H9 (cell line): ENCODE data around the gene SLC9A5. TPM values are rescaled to one million over a fixed set of nuclear protein-coding genes. Genes with fewer than 3 reads are reported as not detected.

ENCODE experiments used
- DNase-seq: peaks from one replicate; pipeline ENCODE4 v3.0.0-alpha.2; 2017
- H2AFZ ChIP-seq: one replicate; pipeline ENCODE4 v1.6.1; 2013; ENCODE audit warnings: mild to moderate bottlenecking, low read length, control low read depth, moderate library complexity
- H2AK5ac ChIP-seq: 2 replicates; pipeline ENCODE4 v1.6.1; 2013; ENCODE audit warnings: low read length, control low read depth, mixed read lengths; ENCODE audit not compliant: insufficient read length
- H2BK120ac ChIP-seq: one replicate; pipeline ENCODE4 v1.6.1; 2013; ENCODE audit warnings: low read depth, mild to moderate bottlenecking, low read length, control low read depth, inconsistent platforms; ENCODE audit not compliant: poor library complexity, severe bottlenecking
- H2BK12ac ChIP-seq: 2 replicates; pipeline ENCODE4 v1.6.1; 2013; ENCODE audit warnings: low read length, control low read depth, mixed read lengths, low read depth; ENCODE audit not compliant: insufficient read length
- H2BK15ac ChIP-seq: 2 replicates; pipeline ENCODE4 v1.6.1; 2013; ENCODE audit warnings: low read depth, low read length, control low read depth
- H2BK20ac ChIP-seq: one replicate; pipeline ENCODE4 v1.6.1; 2013; ENCODE audit warnings: low read depth, mild to moderate bottlenecking, low read length, control low read depth, inconsistent platforms; ENCODE audit not compliant: poor library complexity, severe bottlenecking
- H2BK5ac ChIP-seq: 2 replicates; pipeline ENCODE4 v1.6.1; 2013; ENCODE audit warnings: low read length, control low read depth, mixed read lengths; ENCODE audit not compliant: insufficient read length
- H3K14ac ChIP-seq: 2 replicates; pipeline ENCODE4 v1.6.1; 2013; ENCODE audit warnings: low read length, control low read depth; ENCODE audit not compliant: insufficient read depth
- H3K18ac ChIP-seq: 2 replicates; pipeline ENCODE4 v1.6.1; 2013; ENCODE audit warnings: low read depth, mild to moderate bottlenecking, mixed read lengths, low read length, control low read depth; ENCODE audit not compliant: insufficient read length
- H3K23ac ChIP-seq: 2 replicates; pipeline ENCODE4 v1.6.1; 2013; ENCODE audit warnings: low read length, control low read depth, mixed read lengths, low read depth; ENCODE audit not compliant: insufficient read length
- H3K23me2 ChIP-seq: 2 replicates; pipeline ENCODE4 v1.6.1; 2013; ENCODE audit warnings: low read depth, mild to moderate bottlenecking, mixed read lengths, low read length, control low read depth; ENCODE audit not compliant: insufficient read length, poor library complexity, severe bottlenecking
- H3K27ac ChIP-seq: 2 replicates; pipeline ENCODE4 v1.5.1; 2013; ENCODE audit warnings: low read length, control low read depth, mixed read lengths, low read depth; ENCODE audit not compliant: insufficient read length
- H3K27me3 ChIP-seq: 2 replicates; pipeline ENCODE4 v1.6.1; 2013; ENCODE audit warnings: low read length, control low read depth, inconsistent platforms; ENCODE audit not compliant: insufficient read depth
- H3K4ac ChIP-seq: 2 replicates; pipeline ENCODE4 v1.6.1; 2013; ENCODE audit warnings: low read depth, mild to moderate bottlenecking, control low read depth, inconsistent platforms, low read length, moderate library complexity
- H3K4me1 ChIP-seq: 2 replicates; pipeline ENCODE4 v1.6.1; 2013; ENCODE audit warnings: low read length, control low read depth, inconsistent platforms; ENCODE audit not compliant: insufficient read depth
- H3K4me2 ChIP-seq: 2 replicates; pipeline ENCODE4 v1.6.1; 2013; ENCODE audit warnings: low read length, control low read depth, mixed read lengths; ENCODE audit not compliant: insufficient read length, insufficient read depth
- H3K56ac ChIP-seq: 2 replicates; pipeline ENCODE4 v1.6.1; 2013; ENCODE audit warnings: low read depth, mild to moderate bottlenecking, mixed read lengths, low read length, control low read depth; ENCODE audit not compliant: insufficient read length
- H3K79me1 ChIP-seq: 2 replicates; pipeline ENCODE4 v1.6.1; 2013; ENCODE audit warnings: low read depth, mild to moderate bottlenecking, moderate library complexity, low read length, control low read depth, inconsistent platforms; ENCODE audit not compliant: insufficient read depth, poor library complexity, severe bottlenecking
- H3K79me2 ChIP-seq: 2 replicates; pipeline ENCODE4 v1.6.1; 2013; ENCODE audit warnings: low read length, control low read depth, inconsistent platforms; ENCODE audit not compliant: insufficient read depth
- H3K9ac ChIP-seq: 2 replicates; pipeline ENCODE4 v1.6.1; 2013; ENCODE audit warnings: low read length, control low read depth, mixed read lengths; ENCODE audit not compliant: insufficient read length; ENCODE audit errors: extremely low read depth
- H3K9me3 ChIP-seq: one replicate; pipeline ENCODE4 v1.6.1; 2013; ENCODE audit warnings: low read depth, low read length, inconsistent platforms; ENCODE audit not compliant: control insufficient read depth
- H3T11ph ChIP-seq: one replicate; pipeline ENCODE4 v1.6.1; 2013; ENCODE audit warnings: mild to moderate bottlenecking, low read length, control low read depth, inconsistent platforms
- H4K20me1 ChIP-seq: one replicate; pipeline ENCODE4 v1.6.1; 2013; ENCODE audit not compliant: control insufficient read depth, insufficient read length, insufficient read depth
- H4K5ac ChIP-seq: 2 replicates; pipeline ENCODE4 v1.6.1; 2013; ENCODE audit warnings: low read depth, mild to moderate bottlenecking, mixed read lengths, low read length, control low read depth; ENCODE audit not compliant: insufficient read length
- H4K8ac ChIP-seq: replicated peaks from 2 replicates; pipeline ENCODE4 v1.6.1; 2013; ENCODE audit warnings: low read length, control low read depth, mixed read lengths, low read depth; ENCODE audit not compliant: insufficient read length
- H4K91ac ChIP-seq: 2 replicates; pipeline ENCODE4 v1.6.1; 2013; ENCODE audit warnings: low read depth, mild to moderate bottlenecking, moderate library complexity, mixed read lengths, low read length, control low read depth; ENCODE audit not compliant: insufficient read length
- H3K27ac Mint-ChIP-seq, 3 experiments: 2 replicates in 2 of 3; 3 replicates in 1 of 3; pipeline ENCODE4 v1.8.0; 2020 to 2021; ENCODE audit warnings: mixed read lengths in 3 of 3, mild to moderate bottlenecking in 1 of 3, moderate library complexity in 1 of 3
- H3K27me3 Mint-ChIP-seq: 2 replicates; pipeline ENCODE4 v1.8.0; 2021; ENCODE audit warnings: low read depth, mild to moderate bottlenecking, moderate library complexity, mixed read lengths
- H3K36me3 Mint-ChIP-seq, 3 experiments: 2 replicates in 2 of 3; 3 replicates in 1 of 3; pipeline ENCODE4 v1.8.0; 2020 to 2021; ENCODE audit warnings: low read depth in 3 of 3, mixed read lengths in 3 of 3; ENCODE audit not compliant: insufficient read depth in 1 of 3
- H3K4me1 Mint-ChIP-seq, 2 experiments: 2 replicates each; pipeline ENCODE4 v1.8.0; 2020; ENCODE audit warnings: mixed read lengths in 2 of 2
- H3K4me3 Mint-ChIP-seq, 2 experiments: 2 replicates in 1 of 2; 3 replicates in 1 of 2; pipeline ENCODE4 v1.8.0; 2020 to 2021; ENCODE audit warnings: mild to moderate bottlenecking in 2 of 2, mixed read lengths in 2 of 2, moderate library complexity in 1 of 2
- H3K9me3 Mint-ChIP-seq, 2 experiments: 2 replicates in 1 of 2; 3 replicates in 1 of 2; pipeline ENCODE4 v1.8.0; 2020; ENCODE audit warnings: mild to moderate bottlenecking in 2 of 2, mixed read lengths in 2 of 2, moderate library complexity in 1 of 2
- CTCF ChIP-seq: fragments of 200-600 bp; sonication (generic); conservative IDR thresholded peaks from 3 replicates; pipeline ENCODE4 v1.8.0; 2021; ENCODE audit warnings: antibody characterized with exemption, mild to moderate bottlenecking
- WGBS: extraction: QIAGEN DNeasy Blood & Tissue Kit; methylation state at CpG from one replicate; pipeline ENCODE4 v1.1.7; 2013; ENCODE audit warnings: missing lambda C conversion rate, low lambda C conversion rate, mixed read lengths; ENCODE audit not compliant: insufficient read length; ENCODE audit errors: extremely low coverage; 5-methylcytosine and 5-hydroxymethylcytosine counted together
- total RNA-seq: library from RNA; stranded (reverse); gene quantifications from 2 replicates; pipeline ENCODE4 v1.2.1, GENCODE V29; 2021

The SLC9A5 gene
- total RNA-seq, 1 experiment from 2014 or later, result 9.1 TPM

GRCh38 chr16:67211674-67212073, 37.1 kb upstream of the SLC9A5 start:
- no CpG with 5 or more reads among the region's 7 CpGs for WGBS
- H3T11ph ChIP-seq, result no peak overlapping the region
- no peaks in the 10 kb centered on the region for H3K79me1 ChIP-seq
- H4K5ac ChIP-seq, result no peak overlapping the region
- H2BK20ac ChIP-seq, result no peak overlapping the region
- no peak overlapping the region for H3K9ac ChIP-seq
- no peak overlapping the region for H3K18ac ChIP-seq
- no peak overlapping the region for H3K14ac ChIP-seq
- no peak overlapping the region for H3K4ac ChIP-seq
- H3K79me2 ChIP-seq, result no peaks in the 10 kb centered on the region
- H4K91ac ChIP-seq, result no peak overlapping the region
- H3K4me2 ChIP-seq, result no peak overlapping the region
- H3K27ac Mint-ChIP-seq, result no peak overlapping the region
- no peak overlapping the region for H2BK120ac ChIP-seq
- H3K27me3 ChIP-seq, result no peaks in the 10 kb centered on the region; the same call in 1 of the 2 replicates
- H2BK15ac ChIP-seq, result no peak overlapping the region
- no peaks in the 10 kb centered on the region for H4K20me1 ChIP-seq
- no peak overlapping the region for H3K23ac ChIP-seq
- no peak overlapping the region for H3K4me3 Mint-ChIP-seq
- H2BK12ac ChIP-seq, result no peak overlapping the region
- no peak overlapping the region for H2AFZ ChIP-seq
- H3K56ac ChIP-seq, result no peak overlapping the region
- DNase-seq, result no peak
- no peak for TF ChIP-seq CTCF
- H3K4me1 Mint-ChIP-seq, result peaks cover 6 to 7% of the 10 kb centered on the region in 2 experiments; a peak in 3 of 4 replicates
- H3K27ac ChIP-seq, result no peak overlapping the region
- H2BK5ac ChIP-seq, result no peak overlapping the region
- H3K23me2 ChIP-seq, result no peaks in the 10 kb centered on the region
- H2AK5ac ChIP-seq, result no peak overlapping the region
- H3K9me3 Mint-ChIP-seq, result no peaks in the 10 kb centered on the region
- H3K4me1 ChIP-seq, result no peaks in the 10 kb centered on the region
- H3K9me3 ChIP-seq, result no peaks in the 10 kb centered on the region
- peaks cover 40% of the 10 kb centered on the region for H3K27me3 Mint-ChIP-seq
- no peaks in the 10 kb centered on the region for H3K36me3 Mint-ChIP-seq
- no peak overlapping the region for H4K8ac ChIP-seq
